HepG2 (cell line): ENCODE measurements around the gene MAP4K3. TPM values are rescaled to one million over a fixed set of nuclear protein-coding genes. Genes with fewer than 3 reads are reported as not detected.

Experiments used
- ARNTL ChIP-seq: sonication (generic); formaldehyde crosslinking; IDR thresholded peaks from 2 replicates; pipeline ENCODE4 v1.4.0; 2020; ENCODE audit warnings: mild to moderate bottlenecking, missing genetic modification reagents
- DNMT1 ChIP-seq: sonication (generic); formaldehyde crosslinking; IDR thresholded peaks from 2 replicates; pipeline ENCODE4 v1.5.1; 2020; ENCODE audit warnings: mild to moderate bottlenecking, missing genetic modification reagents
- EP300 ChIP-seq, 3 experiments: sonication (generic) in 1 of 3; formaldehyde crosslinking in 1 of 3; IDR thresholded peaks; 2 replicates each; pipeline versions ENCODE4 v1.5.1 to v1.6.1; 2011 to 2020; ENCODE audit warnings: low read depth in 2 of 3, low read length in 2 of 3, borderline replicate concordance in 1 of 3, improper control_type of control experiment in 1 of 3, mild to moderate bottlenecking in 1 of 3, missing genetic modification reagents in 1 of 3, moderate library complexity in 1 of 3
- GATAD2A ChIP-seq: IDR thresholded peaks from 2 replicates; pipeline ENCODE4 v1.6.1; 2016
- GTF3A ChIP-seq: sonication (generic); formaldehyde crosslinking; conservative IDR thresholded peaks from 2 replicates; pipeline ENCODE4 v1.4.0; 2020; ENCODE audit warnings: mild to moderate bottlenecking, missing genetic modification reagents
- HDAC2 ChIP-seq: sonication (generic); formaldehyde crosslinking; IDR thresholded peaks from 2 replicates; pipeline ENCODE4 v1.4.0; 2020; ENCODE audit warnings: missing genetic modification reagents
- IKZF4 ChIP-seq: sonication (generic); formaldehyde crosslinking; IDR thresholded peaks from 2 replicates; pipeline ENCODE4 v1.5.1; 2020; ENCODE audit warnings: borderline replicate concordance, mild to moderate bottlenecking, low read depth, missing genetic modification reagents; ENCODE audit errors: not compliant biosample characterization
- IRF2 ChIP-seq: IDR thresholded peaks from 2 replicates; pipeline ENCODE4 v1.6.1; 2018; ENCODE audit warnings: missing genetic modification reagents, missing compliant biosample characterization
- KDM3A ChIP-seq: IDR thresholded peaks from 2 replicates; pipeline ENCODE4 v1.6.1; 2018; ENCODE audit warnings: low read depth, missing compliant biosample characterization
- KMT2A ChIP-seq: sonication (generic); formaldehyde crosslinking; IDR thresholded peaks from 2 replicates; pipeline ENCODE4 v1.4.0; 2020; ENCODE audit warnings: missing genetic modification reagents
- MIXL1 ChIP-seq: IDR thresholded peaks from 2 replicates; pipeline ENCODE4 v1.6.1; 2016
- NR2F6 ChIP-seq, 2 experiments: IDR thresholded peaks; 2 replicates each; pipeline ENCODE4 v1.6.1; 2016; ENCODE audit warnings: antibody characterized with exemption in 1 of 2, mild to moderate bottlenecking in 1 of 2
- POGZ ChIP-seq: sonication (generic); formaldehyde crosslinking; IDR thresholded peaks from 2 replicates; pipeline ENCODE4 v1.4.0; 2020; ENCODE audit warnings: mild to moderate bottlenecking, missing genetic modification reagents
- RCOR2 ChIP-seq: IDR thresholded peaks from 2 replicates; pipeline ENCODE4 v1.6.1; 2016; ENCODE audit warnings: missing biosample characterization, missing genetic modification reagents
- SETDB1 ChIP-seq: sonication (generic); formaldehyde crosslinking; IDR thresholded peaks from 2 replicates; pipeline ENCODE4 v1.5.1; 2020; ENCODE audit warnings: missing genetic modification reagents, mild to moderate bottlenecking, borderline replicate concordance
- SOX13 ChIP-seq, 3 experiments: fragments of 450-650 bp in 1 of 3; sonication (generic) in 1 of 3; formaldehyde crosslinking in 1 of 3; IDR thresholded peaks in 2 of 3; conservative IDR thresholded peaks in 1 of 3; 2 replicates each; pipeline versions ENCODE4 v1.5.0 to v1.6.1; 2016 to 2020; ENCODE audit warnings: antibody characterized with exemption in 1 of 3, mild to moderate bottlenecking in 1 of 3, missing compliant biosample characterization in 1 of 3, missing genetic modification reagents in 1 of 3, moderate library complexity in 1 of 3
- SOX6 ChIP-seq, 2 experiments: fragments of 450-650 bp in 1 of 2; sonication (generic) in 1 of 2; formaldehyde crosslinking in 1 of 2; IDR thresholded peaks; 2 replicates each; pipeline versions ENCODE4 v1.4.0 to v1.6.1; 2017 to 2020; ENCODE audit warnings: antibody characterized with exemption in 1 of 2, mild to moderate bottlenecking in 1 of 2, missing genetic modification reagents in 1 of 2
- ZBTB20 ChIP-seq: sonication (generic); formaldehyde crosslinking; IDR thresholded peaks from 2 replicates; pipeline ENCODE4 v1.8.1; 2023; ENCODE audit warnings: missing genetic modification reagents, low read depth, mild to moderate bottlenecking, borderline replicate concordance
- ZNF138 ChIP-seq: sonication (generic); formaldehyde crosslinking; IDR thresholded peaks from 2 replicates; pipeline ENCODE4 v1.5.0; 2020; ENCODE audit warnings: mild to moderate bottlenecking, low read depth, missing genetic modification reagents
- ZNF331 ChIP-seq: sonication (generic); formaldehyde crosslinking; IDR thresholded peaks from 2 replicates; pipeline ENCODE4 v1.4.0; 2020; ENCODE audit warnings: missing genetic modification reagents
- ZNF644 ChIP-seq: IDR thresholded peaks from 2 replicates; pipeline ENCODE4 v1.6.1; 2016; ENCODE audit warnings: low read depth
- polyA plus RNA-seq, 8 experiments: library from polyadenylated mRNA; depleted of rRNA in 3 of 8; stranded (reverse) in 7 of 8; unstranded in 1 of 8; fragments of >200 nt; fragmentation: Illumina TruSeq in 4 of 8; extraction: Trizol in 4 of 8; gene quantifications; 2 replicates each; pipeline versions ENCODE4 v1.2.1 to v1.2.3, GENCODE V29; 2011 to 2016; ENCODE audit warnings: low read depth in 4 of 8, missing spikeins in 1 of 8, mixed read lengths in 1 of 8; ENCODE audit not compliant: insufficient read depth in 1 of 8
- total RNA-seq, 5 experiments: library from RNA; depleted of rRNA; stranded (reverse); fragments of >200 nt; fragmentation: Illumina TruSeq; extraction: Trizol; gene quantifications; 2 replicates each; pipeline ENCODE4 v1.2.3, GENCODE V29; 2016; ENCODE audit warnings: low read depth in 1 of 5
- TF ChIP-seq, protein P1 (sequence below): sonication (generic); formaldehyde crosslinking; IDR thresholded peaks from 2 replicates; pipeline ENCODE4 v1.5.1; 2020; ENCODE audit warnings: mild to moderate bottlenecking, missing genetic modification reagents, borderline replicate concordance
- TF ChIP-seq, protein P2 (sequence below): sonication (generic); formaldehyde crosslinking; conservative IDR thresholded peaks from 2 replicates; pipeline ENCODE4 v1.5.0; 2020; ENCODE audit warnings: missing genetic modification reagents

The MAP4K3 gene
- total and polyA plus RNA-seq, 2 of the 13 experiments (the other 11 are each of a cell fraction or from before 2014, with no cell fraction given) = 45.9 to 53.2 TPM

DNA sequence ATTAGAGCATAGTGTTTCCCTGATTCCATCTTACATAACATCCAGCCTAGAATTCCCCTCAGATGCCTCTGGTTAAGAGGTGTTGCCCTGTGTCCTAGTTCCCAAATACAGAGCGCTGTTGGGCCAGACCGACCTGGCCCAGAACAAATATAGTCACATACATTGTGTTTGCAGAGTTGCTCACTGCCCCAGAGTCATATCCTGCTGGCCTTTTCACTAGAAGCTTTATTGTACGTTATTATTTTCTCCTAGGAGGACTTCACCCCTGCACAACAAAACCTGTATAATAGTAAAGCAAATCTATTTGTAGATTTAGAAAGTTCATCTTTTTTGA is 11.1 kb upstream of the MAP4K3 start (continued):
- TF ChIP-seq ZNF138 (CRISPR knock-in tag) (no peak), GTF3A (CRISPR knock-in tag) (no peak), IKZF4 (CRISPR knock-in tag) (no peak), DNMT1 (no peak), ZBTB20 (CRISPR knock-in tag) (peak; percentile 92; the same call in 1 of the 2 replicates), ZNF644 (peak; percentile 43; the same call in 1 of the 2 replicates), SOX13 (IDR thresholded peaks at IDR 0.05) (no peak), SOX13 (CRISPR knock-in tag; conservative IDR thresholded peaks at IDR 0.05 in 1 of 2, IDR thresholded peaks at IDR 0.05 in 1 of 2) (peak in 1 of 2 experiments; percentile 60; a peak in 1 of 4 replicates), NR2F6 (IDR thresholded peaks at IDR 0.05) (no peak), NR2F6 (CRISPR knock-in tag; IDR thresholded peaks at IDR 0.05) (peak; percentile 23; the same call in 1 of the 2 replicates), ZNF331 (CRISPR knock-in tag) (peak; percentile 47; the same call in 1 of the 2 replicates), KDM3A (no peak), SETDB1 (no peak), IRF2 (CRISPR knock-in tag) (peak; percentile 66; the same call in 1 of the 2 replicates), POGZ (CRISPR knock-in tag) (peak; percentile 91), RCOR2 (peak; percentile 82), MIXL1 (0 out of 2 replicates have a peak, but pooled peaks have one; percentile 28), SOX6 (IDR thresholded peaks at IDR 0.05) (no peak), SOX6 (CRISPR knock-in tag; IDR thresholded peaks at IDR 0.05) (peak; percentile 49; the same call in 1 of the 2 replicates), HDAC2 (CRISPR knock-in tag) (peak; percentile 65), GATAD2A (CRISPR knock-in tag) (peak; percentile 69), KMT2A (no peak), EP300 (IDR thresholded peaks at IDR 0.05; ENCODE audit: low read depth in 2 of 2, low read length in 2 of 2) (peak in 1 of 2 experiments; percentile 81; a peak in 2 of 4 replicates), EP300 (CRISPR knock-in tag; IDR thresholded peaks at IDR 0.05; ENCODE audit: borderline replicate concordance) (no peak), ARNTL (no peak)
- TF ChIP-seq, protein P1, sequence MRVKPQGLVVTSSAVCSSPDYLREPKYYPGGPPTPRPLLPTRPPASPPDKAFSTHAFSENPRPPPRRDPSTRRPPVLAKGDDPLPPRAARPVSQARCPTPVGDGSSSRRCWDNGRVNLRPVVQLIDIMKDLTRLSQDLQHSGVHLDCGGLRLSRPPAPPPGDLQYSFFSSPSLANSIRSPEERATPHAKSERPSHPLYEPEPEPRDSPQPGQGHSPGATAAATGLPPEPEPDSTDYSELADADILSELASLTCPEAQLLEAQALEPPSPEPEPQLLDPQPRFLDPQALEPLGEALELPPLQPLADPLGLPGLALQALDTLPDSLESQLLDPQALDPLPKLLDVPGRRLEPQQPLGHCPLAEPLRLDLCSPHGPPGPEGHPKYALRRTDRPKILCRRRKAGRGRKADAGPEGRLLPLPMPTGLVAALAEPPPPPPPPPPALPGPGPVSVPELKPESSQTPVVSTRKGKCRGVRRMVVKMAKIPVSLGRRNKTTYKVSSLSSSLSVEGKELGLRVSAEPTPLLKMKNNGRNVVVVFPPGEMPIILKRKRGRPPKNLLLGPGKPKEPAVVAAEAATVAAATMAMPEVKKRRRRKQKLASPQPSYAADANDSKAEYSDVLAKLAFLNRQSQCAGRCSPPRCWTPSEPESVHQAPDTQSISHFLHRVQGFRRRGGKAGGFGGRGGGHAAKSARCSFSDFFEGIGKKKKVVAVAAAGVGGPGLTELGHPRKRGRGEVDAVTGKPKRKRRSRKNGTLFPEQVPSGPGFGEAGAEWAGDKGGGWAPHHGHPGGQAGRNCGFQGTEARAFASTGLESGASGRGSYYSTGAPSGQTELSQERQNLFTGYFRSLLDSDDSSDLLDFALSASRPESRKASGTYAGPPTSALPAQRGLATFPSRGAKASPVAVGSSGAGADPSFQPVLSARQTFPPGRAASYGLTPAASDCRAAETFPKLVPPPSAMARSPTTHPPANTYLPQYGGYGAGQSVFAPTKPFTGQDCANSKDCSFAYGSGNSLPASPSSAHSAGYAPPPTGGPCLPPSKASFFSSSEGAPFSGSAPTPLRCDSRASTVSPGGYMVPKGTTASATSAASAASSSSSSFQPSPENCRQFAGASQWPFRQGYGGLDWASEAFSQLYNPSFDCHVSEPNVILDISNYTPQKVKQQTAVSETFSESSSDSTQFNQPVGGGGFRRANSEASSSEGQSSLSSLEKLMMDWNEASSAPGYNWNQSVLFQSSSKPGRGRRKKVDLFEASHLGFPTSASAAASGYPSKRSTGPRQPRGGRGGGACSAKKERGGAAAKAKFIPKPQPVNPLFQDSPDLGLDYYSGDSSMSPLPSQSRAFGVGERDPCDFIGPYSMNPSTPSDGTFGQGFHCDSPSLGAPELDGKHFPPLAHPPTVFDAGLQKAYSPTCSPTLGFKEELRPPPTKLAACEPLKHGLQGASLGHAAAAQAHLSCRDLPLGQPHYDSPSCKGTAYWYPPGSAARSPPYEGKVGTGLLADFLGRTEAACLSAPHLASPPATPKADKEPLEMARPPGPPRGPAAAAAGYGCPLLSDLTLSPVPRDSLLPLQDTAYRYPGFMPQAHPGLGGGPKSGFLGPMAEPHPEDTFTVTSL = peak; percentile 79; the same call in 1 of the 2 replicates
- TF ChIP-seq, protein P2, sequence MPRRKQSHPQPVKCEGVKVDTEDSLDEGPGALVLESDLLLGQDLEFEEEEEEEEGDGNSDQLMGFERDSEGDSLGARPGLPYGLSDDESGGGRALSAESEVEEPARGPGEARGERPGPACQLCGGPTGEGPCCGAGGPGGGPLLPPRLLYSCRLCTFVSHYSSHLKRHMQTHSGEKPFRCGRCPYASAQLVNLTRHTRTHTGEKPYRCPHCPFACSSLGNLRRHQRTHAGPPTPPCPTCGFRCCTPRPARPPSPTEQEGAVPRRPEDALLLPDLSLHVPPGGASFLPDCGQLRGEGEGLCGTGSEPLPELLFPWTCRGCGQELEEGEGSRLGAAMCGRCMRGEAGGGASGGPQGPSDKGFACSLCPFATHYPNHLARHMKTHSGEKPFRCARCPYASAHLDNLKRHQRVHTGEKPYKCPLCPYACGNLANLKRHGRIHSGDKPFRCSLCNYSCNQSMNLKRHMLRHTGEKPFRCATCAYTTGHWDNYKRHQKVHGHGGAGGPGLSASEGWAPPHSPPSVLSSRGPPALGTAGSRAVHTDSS = no peak
